T47D (cell line): ENCODE results near the gene EXOG.

Experiments
- DNase-seq, 2 experiments: peaks; one replicate each; pipeline versions ENCODE4 v3.0.0 to v3.0.0-alpha.2; 2011 to 2012; ENCODE audit warnings: low read depth in 1 of 2, low spot score in 1 of 2
- JUND ChIP-seq: IDR thresholded peaks from 2 replicates; pipeline ENCODE4 v1.6.1; 2012; ENCODE audit warnings: low read depth
- in situ Hi-C: cut with HindIII; loops from 2 replicates; pipeline ENCODE4 v1.10.0; 2016; ENCODE audit warnings: low sequenced_read_pairs, low pct_unique_long_range_greater_than_20kb

The EXOG gene

GRCh38 chr3:38555926-38556325 is 59.8 kb downstream of the EXOG start:
- in situ Hi-C loops: no loop called here
- no peak for TF ChIP-seq JUND
- DNase-seq: no peak

GRCh38 chr3:38556640-38557358 is 60.7 kb downstream of the EXOG start:
- no peak for TF ChIP-seq JUND
- no peak for DNase-seq
- in situ Hi-C loops: no loop called here

GRCh38 chr3:38558864-38559263 is 62.7 kb downstream of the EXOG start:
- no peak for DNase-seq
- TF ChIP-seq JUND: no peak
- in situ Hi-C loops: no loop called here

- no peak for TF ChIP-seq JUND
- in situ Hi-C loops: no loop called here
- DNase-seq: no peak
Measured at GRCh38 chr3:38560284-38560683, 64.1 kb downstream of the EXOG start.

- no peak for TF ChIP-seq JUND
- in situ Hi-C loops: no loop called here
- DNase-seq: no peak
Measured at GRCh38 chr3:38560996-38561717, 65.0 kb downstream of the EXOG start.

GRCh38 chr3:38561746-38562466 is 65.8 kb downstream of the EXOG start:
- no peak for DNase-seq
- TF ChIP-seq JUND: no peak

GRCh38 chr3:38562467-38562925 is 66.4 kb downstream of the EXOG start:
- TF ChIP-seq JUND: no peak
- in situ Hi-C loops: no loop called here
- no peak for DNase-seq

More at GRCh38 chr3:38561746-38562466, 65.8 kb downstream of the EXOG start:
- in situ Hi-C loops: no loop called here

GRCh38 chr3:38563070-38563885 is 67.1 kb downstream of the EXOG start:
- TF ChIP-seq JUND: no peak
- in situ Hi-C loops: no loop called here
- no peak for DNase-seq

GRCh38 chr3:38563886-38564270 is 67.7 kb downstream of the EXOG start:
- in situ Hi-C loops: no loop called here
- no peak for TF ChIP-seq JUND

GRCh38 chr3:38564631-38565338 is 68.6 kb downstream of the EXOG start:
- TF ChIP-seq JUND: no peak
- in situ Hi-C loops: no loop called here
- no peak for DNase-seq

More at GRCh38 chr3:38563886-38564270, 67.7 kb downstream of the EXOG start:
- no peak for DNase-seq

GRCh38 chr3:38565339-38566214 is 69.4 kb downstream of the EXOG start:
- in situ Hi-C loops: no loop called here

More at GRCh38 chr3:38565339-38566214, 69.4 kb downstream of the EXOG start:
- TF ChIP-seq JUND: no peak
- DNase-seq: no peak
